Vagina (tissue), 2 donors: Measurements from ENCODE around the gene AKAP5. TPM values are rescaled to one million over a fixed set of nuclear protein-coding genes. Genes with fewer than 3 reads are reported as not detected.
A peak's percentile ranks its signal among the peaks of the same experiment; 100 is the strongest.

ENCODE experiments used
- DNase-seq, 2 donors: peaks; one replicate each; pipeline ENCODE4 v3.0.0-alpha.2; 2017; ENCODE audit errors: extremely low spot score in 2 of 2
- H3K27ac ChIP-seq: fragments of 200-600 bp; sonication (generic); one replicate; pipeline ENCODE4 v1.5.1; 2019
- H3K27me3 ChIP-seq: fragments of 200-600 bp; sonication (generic); one replicate; pipeline ENCODE4 v1.5.1; 2019
- H3K36me3 ChIP-seq, 2 donors: fragments of 200-600 bp; sonication (generic); one replicate each; pipeline ENCODE4 v1.5.1; 2017 to 2019
- H3K4me1 ChIP-seq: fragments of 200-600 bp; sonication (generic); one replicate; pipeline ENCODE4 v1.5.1; 2019
- H3K4me3 ChIP-seq, 2 donors: fragments of 200-600 bp; sonication (generic); 1 replicate in 1 of 2; 2 replicates in 1 of 2; pipeline ENCODE4 v1.5.1; 2016 to 2019
- H3K9me3 ChIP-seq: fragments of 200-600 bp; sonication (generic); one replicate; pipeline ENCODE4 v1.5.1; 2019
- POLR2A ChIP-seq, 2 donors: fragments of 450-650 bp; IDR thresholded peaks; one replicate each; pipeline ENCODE4 v1.6.1; 2017; ENCODE audit warnings: antibody characterized with exemption in 2 of 2, mild to moderate bottlenecking in 2 of 2, moderate library complexity in 2 of 2
- POLR2AphosphoS5 ChIP-seq, 2 donors: sonication (generic); formaldehyde crosslinking; IDR thresholded peaks; one replicate each; pipeline ENCODE4 v1.9.0; 2017; ENCODE audit warnings: antibody characterized with exemption in 2 of 2, mild to moderate bottlenecking in 2 of 2, low read depth in 1 of 2; ENCODE audit not compliant: insufficient read depth in 1 of 2
- intact Hi-C: fragments of 100-400 bp; cut with DNase I; formaldehyde crosslinking; loops from one replicate; pipeline ENCODE4 v1.15.1; 2023
- total RNA-seq: library from RNA; depleted of rRNA; stranded (reverse); fragments of >200 nt; gene quantifications from one replicate; pipeline ENCODE4 v1.2.3, GENCODE V29; 2016
- TF ChIP-seq, protein P1 (sequence below), 3 experiments: fragments of 450-650 bp in 2 of 3; fragments of 200-600 bp in 1 of 3; sonication (generic) in 1 of 3; IDR thresholded peaks; one replicate each; pipeline ENCODE4 v1.5.1; 2017 to 2019; ENCODE audit warnings: antibody characterized with exemption in 3 of 3, mild to moderate bottlenecking in 2 of 3, moderate library complexity in 2 of 3

Gene AKAP5
- total RNA-seq, 1 donor from 2014 or later, result 0.49 TPM

GRCh38 chr14:64444140-64444539, 21.2 kb upstream of the AKAP5 start:
- no peak overlapping the region for H3K4me3 ChIP-seq
- H3K27me3 ChIP-seq, result no peaks in the 10 kb centered on the region
- no peak overlapping the region for H3K27ac ChIP-seq
- H3K36me3 ChIP-seq, result peaks cover 0 to 9% of the 10 kb centered on the region in 2 donors
- H3K4me1 ChIP-seq, result no peaks in the 10 kb centered on the region
- H3K9me3 ChIP-seq, result no peaks in the 10 kb centered on the region
- TF ChIP-seq, protein P1, sequence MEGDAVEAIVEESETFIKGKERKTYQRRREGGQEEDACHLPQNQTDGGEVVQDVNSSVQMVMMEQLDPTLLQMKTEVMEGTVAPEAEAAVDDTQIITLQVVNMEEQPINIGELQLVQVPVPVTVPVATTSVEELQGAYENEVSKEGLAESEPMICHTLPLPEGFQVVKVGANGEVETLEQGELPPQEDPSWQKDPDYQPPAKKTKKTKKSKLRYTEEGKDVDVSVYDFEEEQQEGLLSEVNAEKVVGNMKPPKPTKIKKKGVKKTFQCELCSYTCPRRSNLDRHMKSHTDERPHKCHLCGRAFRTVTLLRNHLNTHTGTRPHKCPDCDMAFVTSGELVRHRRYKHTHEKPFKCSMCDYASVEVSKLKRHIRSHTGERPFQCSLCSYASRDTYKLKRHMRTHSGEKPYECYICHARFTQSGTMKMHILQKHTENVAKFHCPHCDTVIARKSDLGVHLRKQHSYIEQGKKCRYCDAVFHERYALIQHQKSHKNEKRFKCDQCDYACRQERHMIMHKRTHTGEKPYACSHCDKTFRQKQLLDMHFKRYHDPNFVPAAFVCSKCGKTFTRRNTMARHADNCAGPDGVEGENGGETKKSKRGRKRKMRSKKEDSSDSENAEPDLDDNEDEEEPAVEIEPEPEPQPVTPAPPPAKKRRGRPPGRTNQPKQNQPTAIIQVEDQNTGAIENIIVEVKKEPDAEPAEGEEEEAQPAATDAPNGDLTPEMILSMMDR (IDR thresholded peaks at IDR 0.05), result no peak
- TF ChIP-seq POLR2A (IDR thresholded peaks at IDR 0.05), result no peak
- no peak for DNase-seq
- intact Hi-C loops, result no loop called here

DNA sequence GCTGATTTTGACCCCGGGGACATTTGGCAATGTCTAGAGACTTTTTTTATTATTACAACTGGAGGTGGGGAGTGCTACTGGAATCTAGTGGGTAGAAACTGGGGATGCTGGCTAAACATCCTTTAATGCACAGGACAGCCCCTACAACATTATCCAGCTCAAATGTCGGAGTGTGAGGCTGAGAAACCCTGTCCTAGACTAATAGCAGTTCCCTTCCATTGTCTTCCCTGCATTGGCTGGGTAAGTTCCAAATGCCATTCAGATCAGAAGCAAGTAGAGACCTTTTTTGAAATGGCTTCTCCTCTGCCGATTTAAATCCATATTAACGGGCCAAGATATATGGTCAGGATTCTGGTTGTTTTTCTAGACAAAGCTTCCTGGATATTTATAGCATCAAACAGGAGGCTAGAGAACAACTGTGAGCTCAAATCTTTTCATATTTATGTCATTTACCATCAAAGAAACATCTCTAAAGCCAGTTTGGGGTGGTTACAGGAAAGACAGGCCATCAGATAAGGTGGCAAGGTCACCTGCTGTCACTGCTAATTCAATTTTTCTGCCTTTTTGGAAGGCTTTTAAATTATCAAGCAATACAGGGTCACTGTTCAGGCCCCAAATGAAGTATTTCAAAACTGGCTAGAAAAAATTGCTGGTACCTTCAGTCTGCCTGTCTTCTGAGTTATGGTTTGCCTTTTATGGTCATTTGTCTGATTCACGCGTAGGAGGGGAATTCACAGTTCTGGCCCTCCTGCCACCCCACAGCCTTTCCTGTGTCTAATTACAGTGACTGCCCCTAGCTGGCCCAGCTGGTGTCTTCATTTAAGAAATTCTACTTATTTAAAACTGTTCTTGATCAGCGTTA, 20.1 kb upstream of the AKAP5 start:
- no peak overlapping the region for H3K4me3 ChIP-seq
- DNase-seq, result peak in 1 of 2 donors; percentile 47

DNA sequence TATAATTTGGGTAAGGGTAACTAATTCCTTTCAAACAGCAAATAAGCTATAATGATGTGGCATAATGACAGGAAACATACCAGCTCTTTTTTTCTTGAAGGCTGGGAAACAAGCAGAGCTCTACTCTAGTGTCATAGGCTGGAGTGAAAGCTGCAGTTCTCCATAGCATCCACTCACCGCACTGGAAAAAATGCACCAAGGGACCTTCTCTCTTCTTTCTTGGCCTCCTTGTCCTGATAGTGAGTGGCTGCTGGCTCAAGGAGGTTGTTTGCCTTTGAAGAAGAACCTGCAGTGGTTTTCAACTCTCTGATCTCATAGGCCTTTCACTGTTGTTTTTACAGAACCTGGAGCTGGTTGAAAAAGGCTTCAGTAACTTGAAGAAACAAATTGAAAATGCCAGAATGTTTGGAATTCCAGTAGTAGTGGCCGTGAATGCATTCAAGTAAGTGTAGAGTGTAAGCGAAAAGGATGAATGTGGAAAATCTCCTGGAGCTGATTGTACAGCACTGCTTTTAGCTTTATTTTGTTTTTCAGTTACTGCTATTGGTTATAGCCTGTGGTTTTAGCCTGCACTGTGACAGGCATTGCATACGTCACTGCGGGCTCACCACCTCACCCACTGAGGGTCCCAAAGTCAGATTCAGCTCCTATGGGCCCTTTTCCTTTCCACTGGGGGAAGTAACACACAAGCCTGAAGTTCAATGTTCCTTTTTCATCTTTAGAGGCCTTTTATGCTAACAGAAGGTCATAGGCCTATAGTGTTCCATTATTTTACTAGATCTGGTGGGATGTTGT, 17.2 kb upstream of the AKAP5 start:
- H3K4me1 ChIP-seq, result no peaks in the 10 kb centered on the region
- no peak overlapping the region for H3K4me3 ChIP-seq
- H3K27ac ChIP-seq, result no peak overlapping the region
- TF ChIP-seq, protein P1 (IDR thresholded peaks at IDR 0.05), result no peak
- TF ChIP-seq POLR2A (IDR thresholded peaks at IDR 0.05) (no peak), POLR2AphosphoS5 (IDR thresholded peaks at IDR 0.05; ENCODE audit: insufficient read depth in 1 of 2, low read depth in 1 of 2) (no peak)
- intact Hi-C loops, result no loop called here
- no peak for DNase-seq
- H3K27me3 ChIP-seq, result no peaks in the 10 kb centered on the region
- H3K36me3 ChIP-seq, result peaks cover 0 to 6% of the 10 kb centered on the region in 2 donors
- no peaks in the 10 kb centered on the region for H3K9me3 ChIP-seq

More for the DNA sequence above, 20.1 kb upstream of the AKAP5 start:
- H3K27me3 ChIP-seq, result no peaks in the 10 kb centered on the region
- intact Hi-C loops, result no loop called here
- H3K36me3 ChIP-seq, result peaks cover 0 to 9% of the 10 kb centered on the region in 2 donors
- H3K4me1 ChIP-seq, result no peaks in the 10 kb centered on the region
- H3K27ac ChIP-seq, result peak overlapping the region; percentile 6
- TF ChIP-seq POLR2A (IDR thresholded peaks at IDR 0.05) (no peak), POLR2AphosphoS5 (IDR thresholded peaks at IDR 0.05; ENCODE audit: insufficient read depth in 1 of 2, low read depth in 1 of 2) (no peak)
- TF ChIP-seq, protein P1 (IDR thresholded peaks at IDR 0.05), result no peak
- H3K9me3 ChIP-seq, result no peaks in the 10 kb centered on the region

DNA sequence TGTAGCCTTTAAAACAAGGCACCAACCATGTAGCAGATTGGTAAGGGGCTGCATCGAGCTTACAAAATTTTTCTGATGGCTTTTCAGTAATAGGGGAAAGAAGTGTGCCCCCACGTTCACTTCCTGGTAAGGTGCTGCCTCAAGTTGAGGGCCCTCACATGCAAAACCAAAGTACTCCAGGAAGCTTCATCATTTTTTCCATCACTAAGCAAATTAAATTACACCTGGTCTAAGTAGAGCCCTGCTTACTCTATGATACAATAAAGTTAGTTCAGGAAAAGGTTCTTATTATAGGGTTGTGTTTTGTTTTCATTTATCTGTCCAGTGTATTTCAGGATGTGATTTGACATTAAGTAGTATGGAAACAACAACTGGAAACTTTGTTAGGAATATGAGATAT, 15.0 kb upstream of the AKAP5 start:
- no peaks in the 10 kb centered on the region for H3K27me3 ChIP-seq
- no peaks in the 10 kb centered on the region for H3K4me1 ChIP-seq
- H3K4me3 ChIP-seq, result no peak overlapping the region
- peaks cover 0 to 25% of the 10 kb centered on the region in 2 donors for H3K36me3 ChIP-seq
- intact Hi-C loops, result no loop called here
- H3K9me3 ChIP-seq, result no peaks in the 10 kb centered on the region
- H3K27ac ChIP-seq, result no peak overlapping the region
- TF ChIP-seq, protein P1 (IDR thresholded peaks at IDR 0.05), result no peak
- no peak for TF ChIP-seq POLR2AphosphoS5 (IDR thresholded peaks at IDR 0.05; ENCODE audit: insufficient read depth in 1 of 2, low read depth in 1 of 2)
- no peak for TF ChIP-seq POLR2A (IDR thresholded peaks at IDR 0.05)
- no peak for DNase-seq
